Right atrium auricular region (tissue), 2 donors: ENCODE results near the gene SMC2. TPM values are rescaled to one million over a fixed set of nuclear protein-coding genes. Genes with fewer than 3 reads are reported as not detected.

Experiments used
- DNase-seq: peaks from one replicate; pipeline ENCODE4 v3.0.0-alpha.2; 2019; ENCODE audit warnings: low spot score
- H3K27ac ChIP-seq, 2 donors: fragments of 200-600 bp; sonication (generic); 1 replicate in 1 of 2; 2 replicates in 1 of 2; pipeline ENCODE4 v1.5.1; 2016 to 2019
- H3K27me3 ChIP-seq, 2 donors: fragments of 200-600 bp; sonication (generic); one replicate each; pipeline versions ENCODE4 v1.5.1 to v1.6.0; 2017 to 2019
- H3K36me3 ChIP-seq: fragments of 200-600 bp; sonication (generic); one replicate; pipeline ENCODE4 v1.5.1; 2016
- H3K4me1 ChIP-seq, 2 donors: fragments of 200-600 bp; sonication (generic); one replicate each; pipeline versions ENCODE4 v1.5.1 to v1.6.0; 2017 to 2019
- H3K4me3 ChIP-seq, 2 donors: fragments of 200-600 bp; sonication (generic); 1 replicate in 1 of 2; 2 replicates in 1 of 2; pipeline ENCODE4 v1.5.1; 2017 to 2019; ENCODE audit warnings: mild to moderate bottlenecking in 1 of 2, moderate library complexity in 1 of 2
- H3K9me3 ChIP-seq, 2 donors: fragments of 200-600 bp; sonication (generic); one replicate each; pipeline ENCODE4 v1.5.1; 2019
- total RNA-seq, 2 donors: library from RNA; depleted of rRNA; stranded (reverse); fragments of >200 nt; gene quantifications; one replicate each; pipeline ENCODE4 v1.1.0, GENCODE V29; 2016
- TF ChIP-seq, protein P1 (sequence below), 2 donors: fragments of 200-600 bp; sonication (generic); IDR thresholded peaks; one replicate each; pipeline ENCODE4 v1.5.1; 2019; ENCODE audit warnings: antibody characterized with exemption in 2 of 2

The SMC2 gene
- total RNA-seq, 2 donors from 2014 or later: 6.2 to 14.5 TPM

DNA sequence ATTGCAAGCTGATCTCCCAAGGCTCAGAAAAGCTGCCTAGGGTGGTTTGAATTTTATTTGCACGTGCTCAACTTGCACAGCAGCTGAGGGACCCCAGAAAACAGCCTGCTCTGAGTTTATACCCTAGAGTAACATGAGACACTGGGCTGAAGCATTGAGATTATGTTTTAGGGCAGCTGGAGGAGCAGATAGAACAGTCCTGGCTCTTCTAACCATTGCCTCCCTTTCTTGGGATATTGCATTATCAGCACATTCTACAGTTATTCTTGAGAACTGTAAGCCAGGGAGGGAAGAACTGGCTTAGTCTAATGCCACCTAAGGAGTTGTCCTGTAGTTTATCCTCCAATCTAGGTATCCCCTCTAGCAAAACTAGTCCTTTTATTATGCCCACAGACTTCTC, 10.3 kb downstream of the SMC2 start:
- TF ChIP-seq, protein P1, sequence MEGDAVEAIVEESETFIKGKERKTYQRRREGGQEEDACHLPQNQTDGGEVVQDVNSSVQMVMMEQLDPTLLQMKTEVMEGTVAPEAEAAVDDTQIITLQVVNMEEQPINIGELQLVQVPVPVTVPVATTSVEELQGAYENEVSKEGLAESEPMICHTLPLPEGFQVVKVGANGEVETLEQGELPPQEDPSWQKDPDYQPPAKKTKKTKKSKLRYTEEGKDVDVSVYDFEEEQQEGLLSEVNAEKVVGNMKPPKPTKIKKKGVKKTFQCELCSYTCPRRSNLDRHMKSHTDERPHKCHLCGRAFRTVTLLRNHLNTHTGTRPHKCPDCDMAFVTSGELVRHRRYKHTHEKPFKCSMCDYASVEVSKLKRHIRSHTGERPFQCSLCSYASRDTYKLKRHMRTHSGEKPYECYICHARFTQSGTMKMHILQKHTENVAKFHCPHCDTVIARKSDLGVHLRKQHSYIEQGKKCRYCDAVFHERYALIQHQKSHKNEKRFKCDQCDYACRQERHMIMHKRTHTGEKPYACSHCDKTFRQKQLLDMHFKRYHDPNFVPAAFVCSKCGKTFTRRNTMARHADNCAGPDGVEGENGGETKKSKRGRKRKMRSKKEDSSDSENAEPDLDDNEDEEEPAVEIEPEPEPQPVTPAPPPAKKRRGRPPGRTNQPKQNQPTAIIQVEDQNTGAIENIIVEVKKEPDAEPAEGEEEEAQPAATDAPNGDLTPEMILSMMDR (IDR thresholded peaks at IDR 0.05): no peak
- Histone ChIP-seq H3K27me3 (no peaks in the 10 kb centered on the region), H3K4me3 (no peak overlapping the region), H3K9me3 (no peaks in the 10 kb centered on the region), H3K27ac (no peak overlapping the region), H3K4me1 (no peaks in the 10 kb centered on the region), H3K36me3 (peaks cover 43% of the 10 kb centered on the region)
- no peak for DNase-seq

DNA sequence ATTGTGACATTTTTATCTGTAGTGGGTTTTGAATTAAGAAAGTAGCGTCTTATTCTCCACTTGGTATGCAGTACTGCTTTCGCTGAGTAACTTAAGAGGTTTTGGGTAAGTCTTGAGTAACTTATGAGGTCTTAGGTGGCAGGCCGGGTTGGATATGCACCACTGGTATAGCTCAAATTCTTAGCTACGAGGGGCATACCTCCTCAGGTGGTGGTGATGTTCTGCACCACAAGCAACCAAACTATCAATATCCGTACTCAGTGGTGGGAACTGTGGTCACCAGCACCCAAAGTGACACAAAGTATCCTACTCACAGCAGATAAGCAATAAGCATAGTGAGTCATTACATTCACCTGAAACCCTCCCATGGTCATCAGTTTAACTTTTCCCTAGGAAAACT, 13.7 kb downstream of the SMC2 start:
- no peaks in the 10 kb centered on the region for H3K27me3 ChIP-seq
- DNase-seq: no peak
- H3K4me1 ChIP-seq: no peaks in the 10 kb centered on the region
- TF ChIP-seq, protein P1 (IDR thresholded peaks at IDR 0.05): no peak
- no peak overlapping the region for H3K4me3 ChIP-seq
- H3K9me3 ChIP-seq: no peaks in the 10 kb centered on the region
- H3K27ac ChIP-seq: no peak overlapping the region
- H3K36me3 ChIP-seq: peaks cover 26% of the 10 kb centered on the region

DNA sequence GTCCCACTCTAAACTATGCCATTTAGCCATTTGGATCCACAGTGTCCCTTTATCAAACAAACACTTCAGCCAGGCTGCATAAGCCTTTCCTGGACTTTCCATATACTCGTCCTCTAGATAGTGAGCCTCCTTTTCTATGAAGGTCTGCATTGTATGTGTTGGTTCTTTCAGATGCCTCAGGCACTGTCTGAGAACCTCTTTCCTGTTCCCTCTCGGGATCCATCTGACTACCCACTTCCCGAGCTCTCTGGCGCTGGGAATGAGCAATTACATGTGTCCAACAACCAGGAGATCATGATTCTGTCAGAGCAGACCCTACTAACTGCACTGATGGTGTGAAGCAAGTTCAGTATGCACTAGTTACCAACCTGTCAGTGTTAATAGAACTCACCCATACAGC, 14.2 kb downstream of the SMC2 start:
- Histone ChIP-seq H3K4me1 (no peaks in the 10 kb centered on the region), H3K9me3 (no peaks in the 10 kb centered on the region), H3K27me3 (no peaks in the 10 kb centered on the region), H3K36me3 (peaks cover 22% of the 10 kb centered on the region), H3K4me3 (no peak overlapping the region), H3K27ac (no peak overlapping the region)
- TF ChIP-seq, protein P1 (IDR thresholded peaks at IDR 0.05): no peak
- DNase-seq: no peak

DNA sequence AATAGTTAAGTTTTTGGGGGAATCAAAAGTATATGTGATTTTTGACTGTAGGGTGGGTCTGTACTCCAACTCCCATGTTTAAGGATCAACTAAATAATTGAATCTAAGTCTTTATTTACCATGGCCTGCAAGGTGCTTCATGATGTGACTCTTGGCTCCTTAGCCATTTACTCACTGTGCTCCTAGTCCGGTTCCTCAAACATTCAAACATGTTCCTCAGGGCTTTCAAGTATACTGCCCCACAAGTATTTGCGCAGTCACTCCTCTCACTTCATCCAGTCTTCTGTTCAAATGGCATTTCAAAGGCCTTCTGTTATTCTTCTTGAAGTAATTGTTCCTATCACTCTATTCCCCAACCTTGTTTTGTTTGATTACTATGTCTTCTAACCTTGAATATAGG, 16.4 kb downstream of the SMC2 start:
- Histone ChIP-seq H3K9me3 (no peaks in the 10 kb centered on the region), H3K27me3 (no peaks in the 10 kb centered on the region), H3K27ac (no peak overlapping the region), H3K4me1 (no peaks in the 10 kb centered on the region), H3K36me3 (peaks cover 8% of the 10 kb centered on the region), H3K4me3 (no peak overlapping the region)
- TF ChIP-seq, protein P1 (IDR thresholded peaks at IDR 0.05): no peak
- DNase-seq: no peak

DNA sequence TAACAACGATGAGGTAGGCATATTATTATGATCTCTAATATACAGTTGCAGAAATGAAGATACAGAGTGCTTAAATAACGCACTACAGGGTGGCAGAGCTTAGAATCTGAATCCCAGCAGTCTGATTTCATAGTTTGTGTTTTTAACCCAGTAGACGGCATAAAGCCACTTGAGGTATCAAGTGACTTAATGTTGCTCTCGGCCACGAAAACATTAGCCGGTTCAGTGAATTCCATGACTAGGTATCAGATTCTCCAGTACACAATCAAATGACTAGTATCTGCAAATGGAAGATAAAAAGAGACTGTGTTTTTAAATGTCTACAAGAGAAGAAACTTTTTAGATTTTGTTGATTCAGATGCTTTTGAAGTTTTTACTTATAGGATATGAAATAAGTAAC, 24.8 kb downstream of the SMC2 start:
- DNase-seq: no peak
- no peaks in the 10 kb centered on the region for H3K27me3 ChIP-seq
- H3K36me3 ChIP-seq: peaks cover 32% of the 10 kb centered on the region
- TF ChIP-seq, protein P1 (IDR thresholded peaks at IDR 0.05): no peak
- no peak overlapping the region for H3K4me3 ChIP-seq
- no peaks in the 10 kb centered on the region for H3K9me3 ChIP-seq
- H3K4me1 ChIP-seq: no peaks in the 10 kb centered on the region
- no peak overlapping the region for H3K27ac ChIP-seq

DNA sequence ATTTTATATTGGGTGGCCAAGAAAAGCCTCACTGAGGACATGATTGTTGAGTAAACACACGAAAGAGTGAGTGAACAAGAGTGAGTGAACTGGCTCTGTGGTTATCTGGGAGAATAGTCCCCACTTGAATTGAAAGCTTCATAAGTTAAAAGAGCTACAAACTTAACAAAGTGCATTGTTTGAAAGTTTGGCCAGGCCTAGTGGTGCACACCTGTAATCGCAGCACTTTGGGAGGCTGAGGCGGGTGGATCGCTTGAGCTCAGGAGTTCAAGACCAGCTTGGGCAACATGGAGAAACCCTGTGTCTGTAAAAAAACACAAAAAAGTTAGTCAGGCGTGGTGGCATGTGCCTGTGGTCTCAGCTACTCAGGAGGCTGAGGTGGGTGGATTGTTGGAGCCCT, 26.9 kb downstream of the SMC2 start:
- Histone ChIP-seq H3K4me3 (no peak overlapping the region), H3K27me3 (no peaks in the 10 kb centered on the region), H3K4me1 (no peaks in the 10 kb centered on the region), H3K9me3 (no peaks in the 10 kb centered on the region), H3K36me3 (peaks cover 34% of the 10 kb centered on the region), H3K27ac (no peak overlapping the region)
- TF ChIP-seq, protein P1 (IDR thresholded peaks at IDR 0.05): no peak
- no peak for DNase-seq
